ENCODE measurements around the gene TRIP6. TPM values are rescaled to one million over a fixed set of nuclear protein-coding genes. Genes with fewer than 3 reads are reported as not detected.

Gene TRIP6
- total and polyA plus RNA-seq, 2 donors (not counting 1 experiment from before 2014, with no cell fraction given), result 6.8 to 13.8 TPM

DNA sequence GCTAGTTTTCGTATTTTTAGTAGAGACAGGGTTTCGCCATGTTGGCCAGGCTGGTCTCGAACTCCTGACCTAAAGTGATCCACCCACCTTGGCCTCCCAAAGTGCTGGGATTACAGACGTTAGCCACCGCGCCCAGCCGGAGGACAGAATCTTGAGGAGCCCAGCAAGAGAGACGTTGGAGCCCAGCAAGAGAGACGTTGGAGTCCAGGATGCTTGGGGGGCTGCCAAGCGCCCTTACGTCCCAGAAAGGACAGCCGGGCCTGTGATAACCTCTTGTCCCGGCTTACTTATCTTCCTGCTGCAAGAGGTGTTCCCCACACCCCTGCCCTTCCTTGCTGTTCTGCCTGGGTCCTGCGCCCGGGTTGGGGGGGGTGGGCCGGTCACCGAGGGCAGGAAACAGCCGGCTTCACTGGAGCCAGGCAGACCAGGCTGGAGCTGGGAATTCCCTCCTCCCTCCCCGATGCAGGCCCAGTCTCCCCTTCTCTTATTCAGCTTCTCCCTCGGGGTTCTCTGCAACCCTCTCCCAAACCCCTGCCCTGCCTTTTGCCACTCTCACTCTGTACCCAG is 38.0 kb upstream of the TRIP6 start:
- 52% methylated on average over 17 of the region's 20 CpGs for WGBS (ENCODE audit: insufficient coverage)
- H3K27me3 Mint-ChIP-seq, result peaks cover 42% of the 10 kb centered on the region
- no peak for ATAC-seq (ENCODE audit: low read depth)
- no peak overlapping the region for H3K27ac Mint-ChIP-seq
- H3K27ac ChIP-seq (ENCODE audit: low read length in 2 of 2), result no peak overlapping the region
- no peak overlapping the region for H3K4me2 ChIP-seq (replicated peaks; ENCODE audit: low read depth, low read length, poor library complexity, severe bottlenecking)
- intact Hi-C loops (cut with micrococcal nuclease), result no loop called here
- peaks cover 0 to 4% (median 0%) of the 10 kb centered on the region in 3 donors for H3K9me3 ChIP-seq (ENCODE audit: control extremely low read depth in 1 of 3, control insufficient read depth in 2 of 3, insufficient read depth in 1 of 3, low read length in 2 of 3)
- ChIA-PET CTCF (no interaction called here), POLR2A (no interaction called here)
- no peaks in the 10 kb centered on the region for H3K9me3 Mint-ChIP-seq (ENCODE audit: insufficient read depth)
- no peak for TF ChIP-seq EZH2 (IDR thresholded peaks at IDR 0.05; ENCODE audit: borderline replicate concordance, insufficient read depth, low read depth, low read length, poor library complexity, severe bottlenecking)
- TF ChIP-seq, protein P1, sequence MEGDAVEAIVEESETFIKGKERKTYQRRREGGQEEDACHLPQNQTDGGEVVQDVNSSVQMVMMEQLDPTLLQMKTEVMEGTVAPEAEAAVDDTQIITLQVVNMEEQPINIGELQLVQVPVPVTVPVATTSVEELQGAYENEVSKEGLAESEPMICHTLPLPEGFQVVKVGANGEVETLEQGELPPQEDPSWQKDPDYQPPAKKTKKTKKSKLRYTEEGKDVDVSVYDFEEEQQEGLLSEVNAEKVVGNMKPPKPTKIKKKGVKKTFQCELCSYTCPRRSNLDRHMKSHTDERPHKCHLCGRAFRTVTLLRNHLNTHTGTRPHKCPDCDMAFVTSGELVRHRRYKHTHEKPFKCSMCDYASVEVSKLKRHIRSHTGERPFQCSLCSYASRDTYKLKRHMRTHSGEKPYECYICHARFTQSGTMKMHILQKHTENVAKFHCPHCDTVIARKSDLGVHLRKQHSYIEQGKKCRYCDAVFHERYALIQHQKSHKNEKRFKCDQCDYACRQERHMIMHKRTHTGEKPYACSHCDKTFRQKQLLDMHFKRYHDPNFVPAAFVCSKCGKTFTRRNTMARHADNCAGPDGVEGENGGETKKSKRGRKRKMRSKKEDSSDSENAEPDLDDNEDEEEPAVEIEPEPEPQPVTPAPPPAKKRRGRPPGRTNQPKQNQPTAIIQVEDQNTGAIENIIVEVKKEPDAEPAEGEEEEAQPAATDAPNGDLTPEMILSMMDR (IDR thresholded peaks at IDR 0.05), result no peak
- H3K4me3 Mint-ChIP-seq, result no peak overlapping the region
- peaks cover 0 to 54% (median 22%) of the 10 kb centered on the region in 4 experiments for H3K27me3 ChIP-seq (replicated peaks in 1 of 4; ENCODE audit: control extremely low read depth in 1 of 4, control insufficient read depth in 3 of 4, insufficient read depth in 4 of 4, low read length in 3 of 4)
- peaks cover 26 to 27% of the 10 kb centered on the region in 2 donors for H3K4me1 ChIP-seq (ENCODE audit: control insufficient read depth in 2 of 2, insufficient read depth in 2 of 2, low read length in 2 of 2)
- peaks cover 20% of the 10 kb centered on the region for H3K4me1 Mint-ChIP-seq
- no peak for DNase-seq
- no peak overlapping the region for H3K9ac ChIP-seq (ENCODE audit: low read length)
- H3K79me2 ChIP-seq (ENCODE audit: control insufficient read depth, insufficient read depth, low read length), result no peaks in the 10 kb centered on the region
- H2AFZ ChIP-seq (ENCODE audit: insufficient read depth, low read depth, low read length, poor library complexity, severe bottlenecking), result no peak overlapping the region
- no peaks in the 10 kb centered on the region for H3K36me3 ChIP-seq (replicated peaks in 1 of 2; ENCODE audit: control extremely low read depth in 1 of 2, control insufficient read depth in 1 of 2, extremely low read depth in 1 of 2, insufficient read depth in 2 of 2, low read length in 1 of 2)
- H4K20me1 ChIP-seq (ENCODE audit: control insufficient read depth, insufficient read depth, low read length, poor library complexity, severe bottlenecking), result no peaks in the 10 kb centered on the region
- no peak overlapping the region for H3K4me3 ChIP-seq (ENCODE audit: control extremely low read depth in 1 of 5, extremely low read depth in 1 of 5, insufficient read depth in 1 of 5, low read depth in 2 of 5, low read length in 4 of 5)

DNA sequence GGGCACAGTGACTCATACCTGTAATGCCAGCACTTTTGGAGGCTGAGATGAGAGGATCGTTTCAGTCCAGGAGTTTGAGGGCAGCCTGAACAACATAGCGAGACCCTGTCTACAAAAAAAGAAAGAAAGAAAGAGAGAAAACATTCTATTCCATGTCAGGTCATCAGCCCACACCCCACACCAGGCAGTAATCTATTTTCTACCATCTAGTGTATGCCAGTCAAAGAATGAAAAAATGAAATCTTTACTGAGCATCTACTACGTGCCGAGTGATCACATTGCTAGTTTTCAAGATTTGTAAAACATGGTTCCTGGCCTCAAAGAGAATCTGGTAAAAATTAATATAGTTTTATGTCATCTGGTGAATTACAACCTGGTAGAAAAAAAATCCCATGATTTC is 36.8 kb upstream of the TRIP6 start:
- Mint-ChIP-seq H3K9me3 (ENCODE audit: insufficient read depth) (no peaks in the 10 kb centered on the region), H3K4me3 (no peak overlapping the region), H3K27me3 (peaks cover 36% of the 10 kb centered on the region), H3K27ac (no peak overlapping the region), H3K4me1 (peaks cover 20% of the 10 kb centered on the region)
- Histone ChIP-seq H3K4me1 (ENCODE audit: control insufficient read depth in 2 of 2, insufficient read depth in 2 of 2, low read length in 2 of 2) (peaks cover 26 to 27% of the 10 kb centered on the region in 2 donors), H3K27me3 (replicated peaks in 1 of 4; ENCODE audit: control extremely low read depth in 1 of 4, control insufficient read depth in 3 of 4, insufficient read depth in 4 of 4, low read length in 3 of 4) (peaks cover 0 to 44% (median 22%) of the 10 kb centered on the region in 4 experiments), H3K9ac (ENCODE audit: low read length) (no peak overlapping the region), H3K27ac (ENCODE audit: low read length in 2 of 2) (no peak overlapping the region), H2AFZ (ENCODE audit: insufficient read depth, low read depth, low read length, poor library complexity, severe bottlenecking) (no peak overlapping the region), H3K36me3 (replicated peaks in 1 of 2; ENCODE audit: control extremely low read depth in 1 of 2, control insufficient read depth in 1 of 2, extremely low read depth in 1 of 2, insufficient read depth in 2 of 2, low read length in 1 of 2) (no peaks in the 10 kb centered on the region), H3K79me2 (ENCODE audit: control insufficient read depth, insufficient read depth, low read length) (no peaks in the 10 kb centered on the region), H3K4me2 (replicated peaks; ENCODE audit: low read depth, low read length, poor library complexity, severe bottlenecking) (no peak overlapping the region), H4K20me1 (ENCODE audit: control insufficient read depth, insufficient read depth, low read length, poor library complexity, severe bottlenecking) (no peaks in the 10 kb centered on the region), H3K4me3 (ENCODE audit: control extremely low read depth in 1 of 5, extremely low read depth in 1 of 5, insufficient read depth in 1 of 5, low read depth in 2 of 5, low read length in 4 of 5) (no peak overlapping the region), H3K9me3 (ENCODE audit: control extremely low read depth in 1 of 3, control insufficient read depth in 2 of 3, insufficient read depth in 1 of 3, low read length in 2 of 3) (peaks cover 0 to 4% (median 0%) of the 10 kb centered on the region in 3 donors)
- DNase-seq (no peak), ATAC-seq (ENCODE audit: low read depth) (no peak)
- POLR2A ChIA-PET, result no interaction called here
- TF ChIP-seq, protein P1 (IDR thresholded peaks at IDR 0.05), result no peak
- no peak for TF ChIP-seq EZH2 (IDR thresholded peaks at IDR 0.05; ENCODE audit: borderline replicate concordance, insufficient read depth, low read depth, low read length, poor library complexity, severe bottlenecking)
- CTCF ChIA-PET, result no interaction called here
- no CpG with 5 or more reads among the region's 4 CpGs for WGBS (ENCODE audit: insufficient coverage)
- intact Hi-C loops (cut with micrococcal nuclease), result no loop called here

All from B cell (primary cell).